DMS153 treated with DMSO at 0.1 percent for 48 hours (cell line): ENCODE results near the gene PCDHGC4.

ENCODE experiments used
- DNase-seq: peaks from one replicate; lab custom pipeline; 2025; ENCODE audit not compliant: unreplicated experiment; lab: John Stamatoyannopoulos, UW

PCDHGC4 gene

DNA sequence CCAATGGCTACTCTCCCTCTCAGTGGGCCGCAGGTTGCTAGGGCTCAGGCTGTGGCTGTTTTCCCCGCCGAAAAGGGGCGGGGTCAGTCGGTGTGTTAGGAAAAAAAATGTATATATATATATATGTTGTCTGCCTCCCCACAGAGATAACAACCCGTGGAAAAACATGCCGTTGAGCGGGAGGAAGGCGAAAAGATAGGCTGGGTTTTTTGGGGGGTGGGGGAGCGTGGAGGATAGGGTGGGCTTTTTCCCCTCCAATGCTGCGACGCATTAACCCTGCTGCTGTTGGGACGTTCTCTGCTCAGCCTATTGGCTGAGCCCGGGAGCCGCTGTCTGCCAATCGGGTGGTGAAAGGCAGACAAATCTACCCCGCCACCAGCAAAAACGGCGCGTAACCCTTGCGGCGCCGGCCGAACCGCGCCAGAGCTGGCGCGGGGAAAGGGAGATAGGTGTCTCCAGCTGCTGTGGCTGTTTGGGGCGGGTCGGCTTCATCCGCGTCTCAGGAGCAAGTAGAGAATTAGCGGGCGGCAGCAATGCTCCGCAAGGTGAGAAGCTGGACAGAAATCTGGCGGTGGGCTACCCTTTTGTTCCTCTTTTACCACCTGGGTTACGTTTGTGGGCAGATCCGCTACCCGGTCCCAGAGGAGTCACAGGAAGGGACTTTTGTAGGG, at the start of gene PCDHGC4:
TSS of gene PCDHGC4 (plus strand) at position 390 of the 671 bp plus-strand sequence. CDS start at position 534, 144 bp downstream.
- DNase-seq = no peak

GRCh38 chr5:141437221-141437620, 47.6 kb upstream of the PCDHGC4 start:
- DNase-seq = no peak

GRCh38 chr5:141439411-141440141, 45.3 kb upstream of the PCDHGC4 start:
- no peak for DNase-seq

GRCh38 chr5:141440341-141440740, 44.5 kb upstream of the PCDHGC4 start:
- no peak for DNase-seq

DNA sequence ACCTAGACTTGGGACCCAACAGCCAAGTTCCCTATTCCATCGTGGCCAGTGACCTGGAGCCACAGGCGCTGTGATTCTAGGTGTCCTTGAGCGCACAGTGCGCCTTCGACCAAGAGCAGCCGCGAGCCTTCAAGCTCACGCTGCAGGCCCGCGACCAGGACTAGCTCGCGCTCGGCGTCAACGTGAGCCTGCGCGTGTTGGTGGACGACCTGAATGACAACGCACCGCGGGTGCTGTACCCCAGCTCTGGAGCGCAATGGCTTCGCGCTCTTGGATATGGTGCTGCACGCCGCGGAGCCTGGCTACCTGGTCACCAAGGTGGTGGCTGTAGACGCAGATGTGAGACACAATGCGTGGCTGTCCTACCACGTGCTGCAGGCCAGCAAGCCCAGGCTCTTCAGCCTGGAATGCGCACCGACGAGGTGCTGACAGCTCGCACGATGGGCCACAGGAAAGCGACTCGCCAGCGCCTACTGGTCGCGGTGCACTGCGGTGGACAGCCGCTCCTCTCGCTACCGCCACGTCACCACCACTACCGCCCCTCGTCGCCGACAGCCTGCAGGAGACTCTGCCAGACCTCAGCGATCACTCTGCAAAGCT, 43.2 kb upstream of the PCDHGC4 start:
- no peak for DNase-seq

DNA sequence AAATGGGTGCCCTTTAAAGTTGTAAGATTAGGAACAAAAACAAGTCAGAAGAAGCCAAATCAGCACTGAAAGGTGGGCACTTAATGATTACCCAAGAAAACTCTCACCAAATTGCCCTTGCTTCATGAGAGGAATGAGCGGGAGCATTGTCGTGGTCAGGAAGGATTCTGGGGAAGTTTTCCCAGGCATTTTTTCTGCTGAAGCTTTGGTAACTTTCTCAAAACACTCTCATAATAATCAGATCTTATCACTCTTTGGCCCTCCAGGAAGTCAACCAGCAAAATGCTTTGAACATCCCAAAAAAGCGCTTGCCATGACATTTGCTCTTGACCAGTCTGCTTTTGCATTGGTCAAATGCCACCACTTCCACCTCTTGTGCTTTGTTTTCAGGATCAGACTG, 19.5 kb upstream of the PCDHGC4 start:
- no peak for DNase-seq

DNA sequence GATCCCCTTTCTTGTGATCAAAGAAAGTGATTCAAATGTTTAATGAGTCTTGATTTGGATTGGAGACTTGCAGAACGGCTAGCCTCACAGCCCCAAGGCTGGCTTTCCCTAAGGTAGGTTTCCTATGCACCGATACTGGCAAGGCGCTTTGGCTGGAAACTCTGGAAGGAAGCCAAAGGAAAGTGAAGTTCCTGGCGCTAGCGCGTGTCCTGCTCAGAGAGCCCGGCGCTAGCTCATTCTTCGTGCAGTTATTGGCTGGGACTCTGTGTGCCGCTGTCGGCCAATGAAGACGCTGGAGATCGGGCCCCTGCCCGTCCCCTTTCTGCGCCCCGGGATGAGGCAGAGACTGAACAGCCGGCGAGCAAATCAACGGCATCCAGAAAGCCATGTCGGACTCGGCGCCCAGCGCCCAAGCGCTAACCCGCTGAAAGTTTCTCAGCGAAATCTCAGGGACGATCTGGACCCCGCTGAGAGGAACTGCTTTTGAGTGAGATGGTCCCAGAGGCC, 9.2 kb upstream of the PCDHGC4 start, which contains the start of gene PCDHGC3:
TSS of gene PCDHGC3 (plus strand) at position 342 of the 507 bp plus-strand sequence. CDS start at position 493, 151 bp downstream.
- peak; percentile 3 for DNase-seq

- DNase-seq = peak; percentile 1
These were observed 8.5 kb upstream of the PCDHGC4 start for GRCh38 chr5:141476132-141476911.

- DNase-seq = no peak
These were observed 7.7 kb upstream of the PCDHGC4 start for GRCh38 chr5:141477044-141477575.

GRCh38 chr5:141477815-141478214, 7.0 kb upstream of the PCDHGC4 start:
- no peak for DNase-seq

- DNase-seq = peak; percentile 30
These were observed 6.4 kb upstream of the PCDHGC4 start for GRCh38 chr5:141478321-141478945.

GRCh38 chr5:141479776-141480175, 5.1 kb upstream of the PCDHGC4 start:
- DNase-seq = no peak

DNA sequence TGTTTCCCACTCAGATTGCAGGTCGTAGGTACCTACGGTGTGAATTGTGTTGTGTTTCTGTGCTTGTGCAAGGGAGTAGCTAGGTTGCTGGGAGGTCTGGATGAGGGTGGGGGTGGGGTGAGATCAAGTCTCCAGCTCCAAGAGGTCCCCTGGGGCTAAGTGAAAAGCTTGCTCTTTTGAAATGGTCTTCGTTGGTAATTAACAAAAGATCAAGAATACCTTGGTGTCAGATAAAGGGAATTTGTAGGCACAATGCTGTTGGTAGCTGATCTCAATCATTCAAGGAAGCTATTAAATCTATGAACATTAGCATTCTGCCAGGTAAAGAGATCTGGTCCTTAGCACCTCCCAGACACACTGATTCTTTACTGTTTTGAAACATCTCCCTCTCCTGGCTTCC, 928 bp upstream of the PCDHGC4 start:
- DNase-seq = no peak

DNA sequence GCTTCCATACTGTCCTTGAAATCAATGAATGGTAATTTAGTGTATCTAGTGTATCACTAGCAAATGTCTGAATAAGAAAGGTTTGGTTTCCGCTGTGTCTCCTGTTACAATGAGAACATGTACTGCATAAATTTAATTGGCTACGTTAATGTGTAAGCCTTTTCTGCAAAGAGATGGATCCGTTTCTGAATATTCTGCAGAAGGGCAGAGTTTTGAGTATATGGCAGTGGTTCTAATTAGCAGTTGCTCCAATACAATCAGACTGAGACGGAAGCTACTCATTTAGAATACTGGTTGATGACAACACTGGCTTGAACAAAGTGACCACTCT, 555 bp upstream of the PCDHGC4 start:
- no peak for DNase-seq

- DNase-seq = no peak
These were observed 658 bp downstream of the PCDHGC4 start for GRCh38 chr5:141485321-141486055.

DNA sequence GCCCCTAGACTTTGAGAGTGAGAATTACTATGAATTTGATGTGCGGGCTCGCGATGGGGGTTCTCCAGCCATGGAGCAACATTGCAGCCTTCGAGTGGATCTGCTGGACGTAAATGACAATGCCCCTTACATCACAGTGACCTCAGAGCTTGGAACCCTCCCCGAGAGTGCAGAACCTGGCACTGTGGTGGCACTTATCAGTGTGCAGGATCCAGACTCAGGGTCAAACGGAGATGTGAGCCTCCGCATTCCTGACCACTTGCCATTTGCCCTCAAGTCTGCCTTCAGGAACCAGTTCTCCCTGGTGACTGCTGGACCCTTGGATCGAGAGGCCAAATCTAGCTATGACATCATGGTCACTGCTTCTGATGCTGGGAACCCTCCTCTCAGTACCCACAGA, 1.3 kb downstream of the PCDHGC4 start:
- no peak for DNase-seq

DNA sequence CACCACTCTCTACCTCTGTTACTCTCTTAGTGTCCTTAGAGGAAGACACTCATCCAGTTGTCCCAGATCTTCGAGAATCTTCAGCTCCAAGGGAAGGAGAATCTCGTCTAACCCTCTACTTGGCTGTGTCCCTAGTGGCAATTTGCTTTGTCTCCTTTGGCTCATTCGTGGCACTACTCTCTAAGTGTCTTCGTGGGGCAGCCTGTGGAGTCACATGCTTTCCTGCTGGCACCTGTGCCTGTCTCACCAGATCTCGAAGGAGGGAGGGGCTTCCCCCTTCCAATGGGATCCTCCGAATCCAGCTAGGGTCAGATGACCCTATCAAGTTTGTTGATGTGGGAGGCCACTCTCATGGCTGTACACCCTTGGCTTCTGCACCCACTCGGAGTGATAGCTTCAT, 2.3 kb downstream of the PCDHGC4 start:
- no peak for DNase-seq

- DNase-seq = no peak
These were observed 4.0 kb downstream of the PCDHGC4 start, which contains the start of gene PCDHGC5 for GRCh38 chr5:141488591-141489561. Gene PCDHGC5, plus strand, starts transcription at chr5:141489081. Its CDS starts 160 bp downstream, at chr5:141489241.

- no peak for DNase-seq
These were observed 5.0 kb downstream of the PCDHGC4 start for GRCh38 chr5:141489841-141490240.
